ENCODE data around the gene COL24A1.
"Not testable (repeated sequence)": the region's sequence is repeated elsewhere in the genome, so short reads cannot be mapped to it uniquely, and the experiment has no call there.

DNA sequence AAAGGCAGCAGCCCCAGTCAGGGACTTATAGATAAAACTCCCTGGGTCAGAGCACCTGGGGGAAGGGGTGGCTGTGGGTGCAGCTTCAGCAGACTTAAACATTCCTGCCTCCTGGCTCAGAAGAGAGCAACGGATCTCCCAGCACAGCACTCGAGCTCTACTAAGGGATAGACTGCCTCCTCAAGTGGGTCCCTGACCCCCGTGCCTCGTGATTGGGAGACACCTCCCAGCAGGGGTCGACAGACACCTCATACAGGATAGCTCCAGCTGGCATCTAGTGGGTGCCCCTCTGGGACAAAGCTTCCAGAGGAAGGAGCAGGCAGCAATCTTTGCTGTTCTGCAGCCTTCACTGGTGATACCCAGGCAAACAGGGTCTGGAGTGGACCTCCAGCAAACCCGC, 84.1 kb downstream of the COL24A1 start:
- not testable (repeated sequence) for TF ChIP-seq EZH2 (IDR thresholded peaks at IDR 0.05; ENCODE audit: insufficient read depth, poor library complexity, severe bottlenecking); EZH2phosphoT487 (IDR thresholded peaks at IDR 0.05; ENCODE audit: insufficient read depth, low read depth)
